K562 (cell line): ENCODE measurements around the gene RSPH9.

ENCODE experiments used
- ATF7 ChIP-seq: fragments of 450-650 bp; IDR thresholded peaks from 2 replicates; pipeline ENCODE4 v1.7.1; 2014; ENCODE audit warnings: mild to moderate bottlenecking, moderate library complexity
- BRF1 ChIP-seq: IDR thresholded peaks from 3 replicates; pipeline ENCODE4 v1.6.1; 2011; ENCODE audit warnings: borderline replicate concordance, mild to moderate bottlenecking; ENCODE audit not compliant: insufficient read length; ENCODE audit errors: extremely low read depth
- FOXA1 ChIP-seq: fragments of 450-650 bp; IDR thresholded peaks from 2 replicates; pipeline ENCODE4 v1.6.1; 2016; ENCODE audit warnings: mild to moderate bottlenecking, borderline replicate concordance
- POLR2A ChIP-seq: fragments of 450-650 bp; conservative IDR thresholded peaks from 2 replicates; pipeline ENCODE4 v1.6.1; 2016
- PURB ChIP-seq: sonication (generic); formaldehyde crosslinking; IDR thresholded peaks from 2 replicates; pipeline ENCODE4 v1.9.0; 2021; ENCODE audit warnings: low read depth, mild to moderate bottlenecking, missing genetic modification reagents
- RAD51 ChIP-seq: fragments of 450-650 bp; IDR thresholded peaks from 2 replicates; pipeline ENCODE4 v1.7.1; 2016; ENCODE audit warnings: low read depth, mild to moderate bottlenecking, borderline replicate concordance
- SMAD3 ChIP-seq: fragments of 450-650 bp; formaldehyde crosslinking; conservative IDR thresholded peaks from 2 replicates; pipeline ENCODE4 v1.4.0; 2020; ENCODE audit warnings: mild to moderate bottlenecking
- TAF1 ChIP-seq: IDR thresholded peaks from 2 replicates; pipeline ENCODE4 v1.6.1; 2011; ENCODE audit warnings: mild to moderate bottlenecking, low read length, moderate library complexity; ENCODE audit not compliant: insufficient read depth, control insufficient read depth, severe bottlenecking; ENCODE audit errors: extremely low read depth
- ZBTB49 ChIP-seq: sonication (generic); formaldehyde crosslinking; IDR thresholded peaks from 2 replicates; pipeline ENCODE4 v1.8.0; 2022; ENCODE audit warnings: missing genetic modification reagents, mild to moderate bottlenecking, borderline replicate concordance

DNA sequence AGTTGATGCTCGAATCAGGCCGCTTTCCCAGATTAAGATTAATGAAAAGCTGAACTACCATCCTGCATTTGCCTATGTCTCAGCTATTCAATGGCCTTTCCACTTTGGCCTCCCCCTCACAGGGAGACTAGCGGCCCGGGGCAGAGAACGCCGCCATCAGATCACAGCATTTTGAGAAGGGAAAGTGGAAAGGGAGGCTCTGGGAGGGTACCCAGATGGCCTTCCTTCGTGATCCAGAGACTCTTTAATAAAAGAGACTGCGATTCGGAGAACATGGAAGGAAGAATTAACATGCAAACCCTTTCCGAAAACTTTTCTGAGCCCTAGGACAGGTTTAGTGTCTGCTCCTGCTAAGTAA lies 42.2 kb downstream of the RSPH9 start:
- no peak for TF ChIP-seq ZBTB49 (CRISPR knock-in tag)
- no peak for TF ChIP-seq BRF1
- no peak for TF ChIP-seq PURB (CRISPR knock-in tag)
- TF ChIP-seq ATF7: no peak
- TF ChIP-seq POLR2A: no peak
- TF ChIP-seq TAF1: no peak
- TF ChIP-seq SMAD3 (CRISPR knock-in tag): no peak
- no peak for TF ChIP-seq FOXA1
- no peak for TF ChIP-seq RAD51
